Hepatocyte (in vitro differentiated cells): Measurements from ENCODE around the gene RHOF.

Source experiments
- CTCF ChIP-seq: fragments of 200-600 bp; sonication (generic); IDR thresholded peaks from 2 replicates; pipeline ENCODE4 v1.5.1; 2016; ENCODE audit warnings: antibody characterized with exemption, mild to moderate bottlenecking; ENCODE audit not compliant: poor library complexity
- EZH2 ChIP-seq: fragments of 200-600 bp; sonication (generic); IDR thresholded peaks from 2 replicates; pipeline ENCODE4 v1.6.1; 2016; ENCODE audit warnings: antibody characterized with exemption, mild to moderate bottlenecking, borderline replicate concordance
- EZH2phosphoT487 ChIP-seq: fragments of 200-600 bp; sonication (generic); IDR thresholded peaks from one replicate; pipeline ENCODE4 v1.6.1; 2018; ENCODE audit warnings: antibody characterized with exemption, mild to moderate bottlenecking, low read depth, moderate library complexity; ENCODE audit not compliant: unreplicated experiment, severe bottlenecking

GRCh38 chr12:121783766-121784165 lies 9.7 kb downstream of the RHOF start:
- TF ChIP-seq CTCF = no peak
- no peak for TF ChIP-seq EZH2
- TF ChIP-seq EZH2phosphoT487 = no peak
